CD4-positive, alpha-beta T cell treated with Interleukin-4 for 4 hours (primary cell): Measurements from ENCODE around the gene GPR37.

ENCODE experiments used
- DNase-seq: peaks from one replicate; pipeline ENCODE4 v3.0.0-alpha.2; 2020

GPR37 gene

DNA sequence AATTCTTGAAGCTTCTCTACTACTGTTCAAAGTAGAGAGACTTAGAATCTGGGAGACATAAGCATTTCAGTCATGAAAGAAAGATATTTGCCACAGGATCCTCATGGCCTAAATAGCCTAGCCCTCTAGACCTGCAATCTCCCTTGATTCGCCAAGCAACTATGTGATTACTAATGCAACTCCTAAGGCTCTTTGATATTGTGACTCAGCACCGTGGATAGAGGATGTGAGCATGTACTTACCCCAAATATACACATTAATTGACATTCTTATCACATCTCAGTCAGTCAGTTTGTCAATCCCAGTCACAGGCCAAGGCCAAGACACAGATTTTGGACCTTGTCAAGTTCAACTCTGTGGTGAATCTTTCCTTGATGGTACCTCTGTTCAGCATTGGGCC, 42.6 kb downstream of the GPR37 start:
- no peak for DNase-seq

DNA sequence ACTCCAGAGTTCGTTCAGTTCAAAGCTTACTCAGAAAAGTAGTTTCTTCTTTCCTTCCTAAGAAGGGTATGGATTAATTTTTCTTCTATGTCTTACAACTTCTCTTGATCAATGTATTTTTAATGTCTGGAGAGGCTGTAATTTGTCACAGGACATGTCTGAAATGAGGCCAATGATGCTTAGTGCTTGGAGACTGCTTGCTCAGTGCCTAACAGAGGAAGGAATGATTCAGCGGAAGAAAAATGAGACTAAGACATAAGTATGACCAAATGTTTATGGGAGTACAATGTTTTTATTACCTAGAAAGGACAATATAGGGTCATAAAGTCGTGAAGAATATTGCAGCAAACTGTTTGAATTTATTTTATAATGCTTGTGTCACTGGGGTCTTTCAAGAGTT, 43.3 kb downstream of the GPR37 start:
- DNase-seq: no peak

DNA sequence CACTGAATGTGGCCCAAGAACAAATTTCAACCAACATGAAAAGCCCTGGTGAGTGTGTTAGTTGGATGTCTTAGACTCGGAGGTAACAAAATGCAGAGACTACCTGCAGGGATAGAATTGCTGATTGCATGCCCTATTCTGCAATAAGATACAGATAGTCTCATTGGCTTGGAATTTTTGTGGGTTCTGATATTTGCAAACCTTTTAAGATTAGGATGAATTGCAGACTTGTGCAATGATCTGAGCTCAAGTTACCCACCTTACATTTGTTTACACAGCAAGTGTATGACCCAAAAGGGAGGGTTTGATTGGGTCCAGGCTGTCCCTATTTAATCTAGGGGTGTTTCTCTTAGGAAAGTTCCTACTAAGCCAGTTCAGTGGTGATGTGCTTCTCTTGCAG, 45.4 kb downstream of the GPR37 start:
- no peak for DNase-seq

DNA sequence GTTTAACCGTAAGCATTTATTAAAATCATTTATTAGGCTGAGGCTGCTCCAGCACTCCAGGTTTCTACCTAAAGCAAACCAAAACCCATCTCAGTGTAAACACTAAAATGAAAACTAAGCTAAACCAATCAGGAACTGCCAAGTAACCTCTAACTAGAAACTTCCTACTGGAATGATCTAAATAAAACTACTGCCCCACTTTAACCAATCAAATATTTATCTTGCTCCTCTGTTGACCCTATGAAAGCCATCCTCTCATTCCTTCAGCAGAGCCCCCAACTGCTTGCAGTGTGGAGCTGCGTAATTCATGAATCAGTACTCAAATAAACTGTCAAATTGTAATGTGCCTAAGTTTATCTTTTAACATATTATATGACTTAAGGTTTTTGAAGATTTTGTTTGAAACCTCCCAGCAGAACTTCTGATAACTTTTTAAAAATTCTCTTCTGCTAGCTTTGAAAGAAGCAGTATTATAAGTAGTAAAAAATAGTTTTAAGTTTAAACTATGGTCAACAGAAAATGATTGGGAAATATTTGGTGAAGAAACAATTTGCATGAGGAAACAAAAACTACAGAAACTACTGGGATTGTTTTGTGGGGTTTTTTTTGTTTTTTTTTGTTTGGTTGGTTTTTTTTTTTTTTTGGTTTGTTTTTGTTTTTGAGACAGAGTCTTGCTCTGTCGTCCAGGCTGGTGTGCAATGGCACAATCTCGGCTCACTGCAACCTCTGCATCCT, 47.4 kb downstream of the GPR37 start:
- DNase-seq: no peak

DNA sequence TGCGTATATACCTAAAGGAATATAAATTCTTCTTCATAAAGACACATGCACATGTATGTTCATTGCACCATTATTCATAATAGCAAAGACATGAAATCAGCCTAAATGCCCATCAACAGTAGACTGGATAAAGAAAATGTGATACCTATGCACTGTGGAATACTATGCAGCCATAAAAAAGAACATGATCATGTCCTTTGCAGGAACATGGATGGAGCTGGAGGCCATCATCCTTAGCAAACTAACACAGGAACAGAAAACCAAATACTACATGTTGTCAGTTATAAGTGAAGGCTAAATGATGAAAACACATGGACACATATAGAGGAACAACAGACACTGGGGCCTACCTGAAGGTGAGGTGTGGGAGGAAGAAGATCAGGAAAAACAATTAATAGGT, 48.7 kb downstream of the GPR37 start:
- no peak for DNase-seq

DNA sequence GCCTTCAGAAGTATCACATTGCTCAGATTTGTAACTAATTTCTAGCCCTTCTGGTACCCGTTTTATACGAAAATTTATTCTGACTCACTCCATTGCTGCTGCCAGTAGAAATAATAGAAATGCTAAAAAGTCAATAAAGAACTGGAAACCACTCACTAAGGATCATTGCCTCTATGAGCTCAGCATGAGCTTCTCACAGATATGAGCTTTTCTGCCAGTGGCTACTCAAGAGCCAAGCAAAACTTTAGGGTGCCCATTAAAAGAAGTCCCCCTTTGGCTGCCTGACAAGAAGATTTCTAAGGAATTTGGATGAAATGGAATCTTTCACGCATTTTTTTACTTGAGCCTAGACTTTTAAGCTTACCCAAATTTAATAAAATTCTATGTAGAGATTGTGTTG, 52.5 kb downstream of the GPR37 start:
- no peak for DNase-seq

DNA sequence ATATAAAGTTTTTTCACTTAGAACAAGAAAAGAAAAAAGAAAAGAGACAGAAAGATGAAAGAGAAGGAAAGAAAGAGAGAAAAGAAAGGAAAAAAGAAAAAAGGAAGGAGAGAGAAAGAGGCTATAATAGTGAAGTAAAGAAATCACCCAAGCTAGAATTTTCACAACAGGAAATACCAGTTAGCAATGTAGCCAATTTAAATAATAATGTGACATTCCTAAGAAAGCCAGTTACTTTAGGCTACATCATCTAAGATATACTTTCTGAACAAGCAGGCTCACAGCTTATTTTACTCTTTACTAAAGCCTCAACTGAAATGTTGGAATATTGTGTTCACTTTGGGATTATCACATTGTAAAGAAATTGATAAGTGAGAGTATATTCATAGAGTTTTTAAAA, 53.6 kb downstream of the GPR37 start:
- DNase-seq: no peak

DNA sequence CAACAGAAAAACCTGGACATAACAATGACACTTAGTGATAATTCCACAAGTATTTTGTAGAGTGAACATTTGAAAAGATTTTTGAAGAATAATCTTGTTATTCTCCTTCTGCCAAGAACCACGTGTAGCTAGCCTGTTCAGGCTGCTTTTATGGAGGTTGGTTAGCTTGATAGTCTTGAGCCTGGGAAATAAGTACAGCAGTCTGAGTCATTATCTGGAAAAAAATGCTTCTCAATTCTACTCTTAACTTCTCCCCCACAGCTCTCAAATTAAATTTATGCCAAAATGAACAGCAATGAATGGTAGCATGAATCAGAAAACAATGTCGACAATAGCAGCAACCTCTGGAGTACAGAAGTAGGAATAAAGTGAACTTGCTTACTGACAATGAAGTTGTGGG, 63.2 kb downstream of the GPR37 start:
- DNase-seq: no peak

DNA sequence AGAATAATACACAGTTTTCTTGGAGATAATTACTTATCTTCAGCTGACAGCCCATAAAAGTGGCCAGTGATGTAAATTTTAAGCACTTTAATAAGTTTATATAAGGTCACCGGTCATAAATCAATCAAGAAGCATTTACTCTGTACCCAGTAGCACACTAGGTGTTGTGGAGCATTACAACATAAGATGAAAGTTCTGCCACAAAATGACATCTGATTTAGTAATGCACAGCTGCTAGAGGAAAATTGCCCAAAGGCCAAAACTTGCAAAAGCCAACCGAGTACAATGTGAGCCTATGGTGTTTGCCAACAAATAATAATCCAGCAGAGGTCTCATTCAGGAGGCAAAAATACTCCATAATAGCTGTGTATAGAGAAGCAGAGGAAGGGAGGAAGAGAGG, 63.6 kb downstream of the GPR37 start:
- no peak for DNase-seq

DNA sequence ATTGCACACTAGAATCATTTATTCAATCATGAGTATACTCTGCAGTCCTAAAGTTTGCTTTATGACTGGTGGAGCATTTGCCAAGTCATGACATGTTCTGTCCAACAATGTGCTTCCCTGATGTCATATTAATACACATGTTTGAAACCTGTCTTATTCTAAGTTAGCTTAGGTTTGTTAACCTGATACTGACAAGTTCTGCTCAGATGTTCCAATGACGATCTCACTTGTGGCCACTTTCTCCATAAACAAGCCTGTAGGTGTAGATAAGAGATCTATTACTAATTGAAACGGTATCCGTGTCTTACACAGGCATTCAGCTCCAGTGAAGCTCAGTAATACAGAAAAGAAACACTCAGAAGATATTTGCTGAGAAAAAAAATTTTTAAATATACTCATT, 64.9 kb downstream of the GPR37 start:
- DNase-seq: no peak

DNA sequence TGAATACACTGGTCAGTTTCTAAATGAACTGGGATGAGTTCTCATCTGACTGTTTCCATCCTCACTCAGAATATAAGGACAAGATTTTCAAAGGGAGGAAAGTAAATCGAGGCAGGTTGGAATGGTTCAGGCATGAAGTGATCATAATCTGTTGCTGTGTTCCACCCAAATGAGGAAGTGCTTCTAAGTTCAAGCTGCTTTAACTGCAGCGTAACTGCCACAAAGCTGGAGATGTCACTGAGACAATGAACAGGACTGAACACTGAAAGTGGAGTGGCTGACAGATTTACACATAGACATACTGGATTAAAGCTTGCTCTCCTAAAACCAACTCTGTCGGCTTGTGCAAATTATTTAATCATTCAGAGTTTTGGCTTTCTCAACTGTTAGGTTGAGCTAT, 66.6 kb downstream of the GPR37 start:
- DNase-seq: no peak

DNA sequence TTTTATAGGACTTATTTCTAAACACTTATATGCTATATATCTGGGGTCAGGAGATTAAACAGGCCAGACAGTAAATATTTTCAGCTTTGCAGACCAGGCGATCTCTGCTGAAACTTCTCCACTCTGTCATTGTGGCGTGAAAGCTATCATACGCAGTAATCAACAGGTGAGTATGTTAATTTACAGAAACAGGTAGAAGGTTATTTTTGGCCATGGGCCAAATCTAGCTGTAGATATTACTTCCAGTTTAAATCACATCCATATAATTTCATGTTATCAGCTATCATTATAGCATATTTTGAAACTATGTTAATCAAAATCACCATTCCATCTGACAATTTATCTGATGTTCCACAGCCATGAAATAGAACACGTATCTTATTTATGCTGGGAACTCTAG, 67.8 kb downstream of the GPR37 start:
- DNase-seq: no peak
